Measurements from ENCODE around the gene TMEM178B. TPM values are rescaled to one million over a fixed set of nuclear protein-coding genes. Genes with fewer than 3 reads are reported as not detected.

Gene TMEM178B
- total and polyA plus RNA-seq, 2 of the 4 experiments (the other 2 are of a cell fraction): under 0.01 to 0.05 TPM

DNA sequence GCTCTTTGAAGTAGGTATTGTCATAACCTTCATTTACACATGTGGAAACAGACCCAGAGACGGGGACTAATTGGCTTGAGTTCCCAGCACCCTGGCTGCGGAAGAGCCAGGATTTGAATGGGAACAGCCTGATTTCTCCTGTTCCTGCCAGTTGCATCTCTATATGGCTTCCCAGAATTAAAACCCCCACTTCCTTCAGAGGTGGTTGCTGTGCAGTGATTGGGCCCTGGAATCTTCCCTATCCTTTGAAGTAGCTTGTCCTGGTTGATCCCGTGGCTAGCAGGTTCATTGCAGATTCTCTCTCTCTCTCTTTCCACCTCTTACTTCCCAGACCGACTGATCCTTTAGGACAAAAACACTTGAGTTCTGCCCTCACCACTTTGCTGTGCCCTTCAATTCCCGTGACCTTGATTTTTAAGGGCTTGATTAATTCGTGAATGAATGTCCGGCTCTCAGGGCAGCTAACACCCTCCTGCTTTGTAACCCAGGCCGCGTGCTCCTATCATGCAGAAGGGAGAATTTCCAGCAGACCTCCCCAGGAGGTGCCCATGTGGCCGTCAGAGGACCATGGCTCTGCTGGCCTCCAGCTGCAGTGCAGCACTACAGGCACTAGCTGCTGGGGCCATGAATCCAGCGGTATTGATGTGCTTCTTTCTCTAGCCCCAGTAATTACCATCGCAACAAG lies 356.7 kb downstream of the TMEM178B start:
- DNase-seq (no peak), ATAC-seq (ENCODE audit: low read depth) (no peak)
- no peak overlapping the region for H3K18ac ChIP-seq (ENCODE audit: low read depth, low read length)
- H3K4ac ChIP-seq (ENCODE audit: low read depth, low read length): no peak overlapping the region
- no peak overlapping the region for H4K91ac ChIP-seq (ENCODE audit: insufficient read depth, low read depth, low read length)
- H3K23ac ChIP-seq (ENCODE audit: low read depth, low read length): no peak overlapping the region
- no peak overlapping the region for H2BK20ac ChIP-seq (ENCODE audit: low read depth, low read length)
- 10% methylated on average over 2 of the region's 12 CpGs; no CpG with 5 or more reads in 1 of the 2 experiments for WGBS, 2 experiments (ENCODE audit: extremely low coverage in 2 of 2, insufficient read length in 1 of 2)
- H3K9me1 ChIP-seq (ENCODE audit: insufficient read depth, low read length): no peaks in the 10 kb centered on the region
- H3K9me3 ChIP-seq (ENCODE audit: control insufficient read depth, insufficient read depth, low read length): peaks cover 2% of the 10 kb centered on the region
- H4K20me1 ChIP-seq (ENCODE audit: insufficient read depth, low read length): no peaks in the 10 kb centered on the region
- no peak overlapping the region for H3K4me3 ChIP-seq (ENCODE audit: insufficient read depth, low read depth, low read length)
- no peak overlapping the region for H4K8ac ChIP-seq (ENCODE audit: low read depth in 2 of 2, low read length in 2 of 2)
- intact Hi-C loops (cut with micrococcal nuclease) (no loop called here), in situ Hi-C loops (cut with MboI; ENCODE audit: low sequenced_read_pairs) (no loop called here), dilution Hi-C loops (cut with HindIII; ENCODE audit: low sequenced_read_pairs, unreplicated experiment) (no loop called here)
- TF ChIP-seq RAD21 (IDR thresholded peaks at IDR 0.05; ENCODE audit: low read length) (no peak), NFE2L2 (IDR thresholded peaks at IDR 0.05; ENCODE audit: low read depth, low read length) (no peak), RCOR1 (IDR thresholded peaks at IDR 0.05; ENCODE audit: insufficient replicate concordance, low read length) (no peak), MAFK (IDR thresholded peaks at IDR 0.05; ENCODE audit: low read depth, low read length) (no peak), BHLHE40 (IDR thresholded peaks at IDR 0.05; ENCODE audit: low read depth, low read length) (no peak)
- TF ChIP-seq, protein P1, sequence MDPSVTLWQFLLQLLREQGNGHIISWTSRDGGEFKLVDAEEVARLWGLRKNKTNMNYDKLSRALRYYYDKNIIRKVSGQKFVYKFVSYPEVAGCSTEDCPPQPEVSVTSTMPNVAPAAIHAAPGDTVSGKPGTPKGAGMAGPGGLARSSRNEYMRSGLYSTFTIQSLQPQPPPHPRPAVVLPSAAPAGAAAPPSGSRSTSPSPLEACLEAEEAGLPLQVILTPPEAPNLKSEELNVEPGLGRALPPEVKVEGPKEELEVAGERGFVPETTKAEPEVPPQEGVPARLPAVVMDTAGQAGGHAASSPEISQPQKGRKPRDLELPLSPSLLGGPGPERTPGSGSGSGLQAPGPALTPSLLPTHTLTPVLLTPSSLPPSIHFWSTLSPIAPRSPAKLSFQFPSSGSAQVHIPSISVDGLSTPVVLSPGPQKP (IDR thresholded peaks at IDR 0.05; ENCODE audit: borderline replicate concordance, low read depth, low read length): no peak
- TF ChIP-seq, protein P2, sequence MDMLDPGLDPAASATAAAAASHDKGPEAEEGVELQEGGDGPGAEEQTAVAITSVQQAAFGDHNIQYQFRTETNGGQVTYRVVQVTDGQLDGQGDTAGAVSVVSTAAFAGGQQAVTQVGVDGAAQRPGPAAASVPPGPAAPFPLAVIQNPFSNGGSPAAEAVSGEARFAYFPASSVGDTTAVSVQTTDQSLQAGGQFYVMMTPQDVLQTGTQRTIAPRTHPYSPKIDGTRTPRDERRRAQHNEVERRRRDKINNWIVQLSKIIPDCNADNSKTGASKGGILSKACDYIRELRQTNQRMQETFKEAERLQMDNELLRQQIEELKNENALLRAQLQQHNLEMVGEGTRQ (IDR thresholded peaks at IDR 0.05; ENCODE audit: low read depth, low read length): no peak
- H2BK120ac ChIP-seq (ENCODE audit: low read depth, low read length): no peak overlapping the region
- H2AK5ac ChIP-seq (ENCODE audit: low read depth, low read length): no peak overlapping the region
- no peak overlapping the region for H3K27ac ChIP-seq (ENCODE audit: insufficient read depth, low read length)
- no peak overlapping the region for H2BK5ac ChIP-seq (ENCODE audit: low read depth, low read length, poor library complexity, severe bottlenecking)
- CTCF ChIA-PET: no interaction called here
- no peak overlapping the region for H3K4me2 ChIP-seq (ENCODE audit: low read depth, low read length)
- H3K56ac ChIP-seq (ENCODE audit: extremely low read depth, insufficient read depth, low read length): no peak overlapping the region
- no peaks in the 10 kb centered on the region for H3K27me3 ChIP-seq (ENCODE audit: control insufficient read depth, insufficient read depth, low read length)
- H2BK15ac ChIP-seq (ENCODE audit: low read depth, low read length): no peak overlapping the region
- POLR2A ChIA-PET (ENCODE audit: unreplicated experiment): no interaction called here
- no peak overlapping the region for H4K5ac ChIP-seq (ENCODE audit: low read depth, low read length)
- H3K14ac ChIP-seq (replicated peaks; ENCODE audit: low read depth, low read length): no peak overlapping the region
- no peak overlapping the region for H2AFZ ChIP-seq (replicated peaks; ENCODE audit: low read length, poor library complexity)
- no peak overlapping the region for H3K9ac ChIP-seq (ENCODE audit: low read depth, low read length)
- no peak overlapping the region for H2AK9ac ChIP-seq (replicated peaks; ENCODE audit: low read depth, low read length, poor library complexity)
- no peaks in the 10 kb centered on the region for H3K4me1 ChIP-seq (ENCODE audit: control insufficient read depth, insufficient read depth, low read length)
- H3K79me1 ChIP-seq (ENCODE audit: low read depth in 1 of 2, low read length in 2 of 2): no peaks in the 10 kb centered on the region
- no peaks in the 10 kb centered on the region for H3K36me3 ChIP-seq (ENCODE audit: control insufficient read depth, insufficient read depth, low read length)
- BruUV-seq (replicated peaks): no TSS peak

Data from IMR-90 (cell line).